GM12878 (cell line): ENCODE results near the gene OR5AR1. TPM values are rescaled to one million over a fixed set of nuclear protein-coding genes. Genes with fewer than 3 reads are reported as not detected.

Experiments used
- ATAC-seq: fragments of 200-7000 bp; cut with Tn5 transposase; 3 replicates; pipeline ENCODE4 v1.9.1; 2020; ENCODE audit warnings: mild to moderate bottlenecking, moderate library complexity
- BruUV-seq: library from RNA; stranded (reverse); fragments of 400-500 nt; replicated peaks from 2 replicates; lab custom pipeline; 2021; lab: Mats Ljungman, UMichigan
- CTCF ChIA-PET: fragments of 300-600 bp; sonication (Branson Sonifier 250); formaldehyde crosslinking; extraction: SDS; loops from one replicate; lab custom pipeline; 2021; ENCODE audit warnings: inconsistent platforms; lab: Yijun Ruan, JAX
- POLR2A ChIA-PET: fragments of 350-600 bp; formaldehyde crosslinking; extraction: SDS; loops from one replicate; lab custom pipeline; 2021; ENCODE audit warnings: inconsistent platforms; lab: Charles Lee
- RAD21 ChIA-PET: fragments of 300-600 bp; sonication (Branson Sonifier 250); formaldehyde crosslinking; loops from one replicate; lab custom pipeline; 2023; ENCODE audit warnings: antibody characterized with exemption; ENCODE audit not compliant: unreplicated experiment; lab: Charles Lee
- SMC1A ChIA-PET: fragments of 300-600 bp; sonication (Branson Sonifier 250); formaldehyde crosslinking; loops from one replicate; lab custom pipeline; 2023; ENCODE audit not compliant: unreplicated experiment, uncharacterized antibody; lab: Charles Lee
- DNase-seq: peaks from one replicate; pipeline ENCODE4 v3.0.0-alpha.2; 2011; ENCODE audit warnings: low read depth, low spot score
- FAIRE-seq: peaks from 3 replicates; lab custom pipeline; 2011; peaks lifted over from hg19 to GRCh38; lab: Jason Lieb, UNC
- H2AFZ ChIP-seq: 2 replicates; pipeline ENCODE4 v1.6.0; 2011; ENCODE audit warnings: low read depth, low read length, control low read depth; ENCODE audit not compliant: control insufficient read depth
- H3K27ac ChIP-seq: 2 replicates; pipeline ENCODE4 v1.5.1; 2011; ENCODE audit warnings: control low read depth; ENCODE audit not compliant: control insufficient read depth, insufficient read depth
- H3K27me3 ChIP-seq, 2 experiments: replicated peaks in 1 of 2; 2 replicates each; pipeline versions ENCODE4 v1.6.0 to v1.6.1; 2011; ENCODE audit warnings: low read length in 1 of 2; ENCODE audit not compliant: control insufficient read depth in 2 of 2, insufficient read depth in 2 of 2
- H3K36me3 ChIP-seq, 2 experiments: 2 replicates each; pipeline ENCODE4 v1.5.1; 2011; ENCODE audit warnings: low read length in 1 of 2; ENCODE audit not compliant: control insufficient read depth in 2 of 2, insufficient read depth in 2 of 2
- H3K4me1 ChIP-seq: 2 replicates; pipeline ENCODE4 v1.6.1; 2011; ENCODE audit warnings: mild to moderate bottlenecking, low read length, moderate library complexity, mixed read lengths; ENCODE audit not compliant: control insufficient read depth, insufficient read depth
- H3K4me2 ChIP-seq: 2 replicates; pipeline ENCODE4 v1.6.0; 2011; ENCODE audit warnings: control low read depth; ENCODE audit not compliant: control insufficient read depth, insufficient read depth
- H3K4me3 ChIP-seq: fragments of 200-600 bp; sonication (generic); 2 replicates; pipeline ENCODE4 v1.5.1; 2016
- H3K79me2 ChIP-seq: 2 replicates; pipeline ENCODE4 v1.6.0; 2011; ENCODE audit warnings: low read length; ENCODE audit not compliant: control insufficient read depth, insufficient read depth
- H3K9ac ChIP-seq: 2 replicates; pipeline ENCODE4 v1.8.0; 2011; ENCODE audit warnings: low read length, control low read depth, mixed read lengths; ENCODE audit not compliant: control insufficient read depth, insufficient read depth
- H3K9me3 ChIP-seq: replicated peaks from 3 replicates; pipeline ENCODE4 v1.5.1; 2011; ENCODE audit warnings: mild to moderate bottlenecking, low read length; ENCODE audit not compliant: control insufficient read depth, insufficient read depth
- H4K20me1 ChIP-seq: 2 replicates; pipeline ENCODE4 v1.6.0; 2011; ENCODE audit not compliant: control insufficient read depth, insufficient read depth
- CEBPB ChIP-seq, 2 experiments: fragments of 150-350 bp in 1 of 2; IDR thresholded peaks; 2 replicates each; pipeline ENCODE4 v1.6.1; 2012 to 2014; ENCODE audit warnings: low read depth in 2 of 2, low read length in 2 of 2, borderline replicate concordance in 1 of 2, inconsistent platforms in 1 of 2
- CUX1 ChIP-seq: IDR thresholded peaks from 2 replicates; pipeline ENCODE4 v1.6.1; 2012; ENCODE audit warnings: improper control_type of control experiment, low read depth, low read length; ENCODE audit not compliant: insufficient replicate concordance
- E4F1 ChIP-seq: fragments of 450-650 bp; IDR thresholded peaks from 2 replicates; pipeline ENCODE4 v1.6.1; 2018; ENCODE audit warnings: borderline replicate concordance, mild to moderate bottlenecking; ENCODE audit not compliant: partially characterized antibody
- EP300 ChIP-seq, 2 experiments: fragments of 150-350 bp in 1 of 2; IDR thresholded peaks; 2 replicates each; pipeline ENCODE4 v1.6.1; 2011 to 2012; ENCODE audit warnings: low read depth in 2 of 2, low read length in 2 of 2, borderline replicate concordance in 1 of 2, improper control_type of control experiment in 1 of 2, inconsistent platforms in 1 of 2; ENCODE audit not compliant: control insufficient read depth in 1 of 2
- KDM1A ChIP-seq: fragments of 200-600 bp; sonication (generic); IDR thresholded peaks from 2 replicates; pipeline ENCODE4 v1.6.1; 2016; ENCODE audit warnings: borderline replicate concordance
- MEF2B ChIP-seq: fragments of 450-650 bp; IDR thresholded peaks from 2 replicates; pipeline ENCODE4 v1.6.1; 2018; ENCODE audit warnings: mild to moderate bottlenecking, moderate library complexity; ENCODE audit not compliant: partially characterized antibody, poor library complexity, severe bottlenecking
- MXI1 ChIP-seq: fragments of 150-350 bp; IDR thresholded peaks from 2 replicates; pipeline ENCODE4 v1.6.1; 2011; ENCODE audit warnings: low read depth, mild to moderate bottlenecking, inconsistent platforms, low read length, improper control_type of control experiment
- MYC ChIP-seq: IDR thresholded peaks from 2 replicates; pipeline ENCODE4 v1.6.1; 2011; ENCODE audit warnings: mild to moderate bottlenecking, low read length, moderate library complexity, inconsistent platforms; ENCODE audit not compliant: insufficient read depth, insufficient replicate concordance, insufficient read length, severe bottlenecking
- PAX5 ChIP-seq: IDR thresholded peaks from 2 replicates; pipeline ENCODE4 v1.6.1; 2011; ENCODE audit warnings: low read depth, low read length, borderline replicate concordance
- POLR2A ChIP-seq: IDR thresholded peaks from 2 replicates; pipeline ENCODE4 v1.6.1; 2011; ENCODE audit warnings: low read depth, mild to moderate bottlenecking, low read length
- RBBP5 ChIP-seq: fragments of 200-600 bp; sonication (generic); conservative IDR thresholded peaks from 2 replicates; pipeline ENCODE4 v1.6.1; 2016
- SUPT20H ChIP-seq: IDR thresholded peaks from 2 replicates; pipeline ENCODE4 v1.6.1; 2011; ENCODE audit warnings: low read depth, mild to moderate bottlenecking, low read length, moderate library complexity, borderline replicate concordance; ENCODE audit not compliant: control insufficient read depth
- WGBS: methylation state at CpG from one replicate; pipeline ENCODE4 v1.1.6; 2016; ENCODE audit warnings: low lambda C conversion rate; ENCODE audit not compliant: insufficient replicate concordance, insufficient coverage; ENCODE audit errors: missing lambda C conversion rate; 5-methylcytosine and 5-hydroxymethylcytosine counted together
- in situ Hi-C: fragments of 300-500 bp; cut with MboI; formaldehyde crosslinking; loops from 9 replicates; pipeline ENCODE4 v1.14.3; 2018; ENCODE audit warnings: mixed read lengths
- intact Hi-C: fragments of 100-400 bp; cut with micrococcal nuclease; formaldehyde crosslinking; loops from one replicate; pipeline ENCODE4 v1.14.2; 2022; ENCODE audit not compliant: unreplicated experiment
- polyA plus RNA-seq, 11 experiments: library from polyadenylated mRNA; depleted of rRNA in 4 of 11; unstranded in 6 of 11; stranded (reverse) in 5 of 11; fragments of >200 nt; fragmentation: Nextera tagmentation in 4 of 11; fragmentation: Illumina TruSeq in 1 of 11; extraction: Ambion mirVana in 4 of 11; extraction: Trizol in 1 of 11; gene quantifications; 1 replicate in 1 of 11; 2 replicates in 10 of 11; pipeline versions ENCODE4 v1.2.1 to v1.2.3, GENCODE V29; 2011 to 2016; ENCODE audit warnings: inconsistent platforms in 2 of 11, missing spikeins in 2 of 11, low read depth in 1 of 11
- total RNA-seq, 4 experiments: library from RNA; depleted of rRNA in 3 of 4; stranded (reverse); fragments of >200 nt in 3 of 4; fragmentation: Illumina TruSeq in 1 of 4; extraction: Trizol in 1 of 4; gene quantifications; 2 replicates each; pipeline versions ENCODE4 v1.2.1 to v1.2.3, GENCODE V29; 2013 to 2021

The OR5AR1 gene
- total and polyA plus RNA-seq, 10 of the 15 experiments (the other 5 are each of a cell fraction or from before 2014, with no cell fraction given) = not detected

- POLR2A ChIA-PET = no interaction called here
- H3K4me1 ChIP-seq = no peaks in the 10 kb centered on the region
- H3K9ac ChIP-seq = no peak overlapping the region
- H3K27me3 ChIP-seq = no peaks in the 10 kb centered on the region
- no peaks in the 10 kb centered on the region for H3K36me3 ChIP-seq
- intact Hi-C loops (no loop called here), in situ Hi-C loops (no loop called here)
- no peak for ATAC-seq
- FAIRE-seq = no peak
- no peak overlapping the region for H3K27ac ChIP-seq
- H3K79me2 ChIP-seq = no peaks in the 10 kb centered on the region
- no peak overlapping the region for H3K4me2 ChIP-seq
- CTCF ChIA-PET = no interaction called here
- TF ChIP-seq E4F1 (no peak), MYC (no peak), POLR2A (no peak), EP300 (IDR thresholded peaks at IDR 0.05; ENCODE audit: borderline replicate concordance in 1 of 2, control insufficient read depth in 1 of 2, low read depth in 2 of 2, low read length in 2 of 2) (no peak), KDM1A (no peak), PAX5 (no peak), RBBP5 (no peak), CUX1 (no peak), MXI1 (no peak), SUPT20H (no peak), MEF2B (no peak), CEBPB (IDR thresholded peaks at IDR 0.05; ENCODE audit: borderline replicate concordance in 1 of 2, low read depth in 2 of 2, low read length in 2 of 2) (no peak)
- TF ChIP-seq, all 136 proteins: peak for 0
- no peak overlapping the region for H3K4me3 ChIP-seq
- no peaks in the 10 kb centered on the region for H4K20me1 ChIP-seq
- no peak overlapping the region for H2AFZ ChIP-seq
- DNase-seq = no peak
- ChIA-PET SMC1A (no interaction called here), RAD21 (no interaction called here)
- 0% methylated on average over 2 of the region's 2 CpGs for WGBS
- no TSS peak for BruUV-seq
- H3K9me3 ChIP-seq = no peaks in the 10 kb centered on the region
Observed at GRCh38 chr11:56714206-56714605, 50.7 kb downstream of the OR5AR1 start.
